Endothelial cell of umbilical vein (primary cell): Measurements from ENCODE around the gene ZNF526. TPM values are rescaled to one million over a fixed set of nuclear protein-coding genes. Genes with fewer than 3 reads are reported as not detected.

Experiments
- BruUV-seq: library from RNA; stranded (reverse); fragments of 400-500 nt; replicated peaks from 2 replicates; lab custom pipeline; 2021; lab: Mats Ljungman, UMichigan
- CTCF ChIA-PET: fragments of 300-600, 350-600 bp; sonication (Branson Sonifier 250); formaldehyde crosslinking; loops from one replicate; lab custom pipeline; 2021; ENCODE audit warnings: antibody characterized with exemption, inconsistent platforms; lab: Charles Lee
- POLR2A ChIA-PET: fragments of 300-600, 350-600 bp; sonication (Branson Sonifier 250); formaldehyde crosslinking; loops from one replicate; lab custom pipeline; 2021; ENCODE audit warnings: antibody characterized with exemption, inconsistent platforms; lab: Charles Lee
- DNase-seq: peaks from one replicate; pipeline ENCODE4 v3.0.0-alpha.2; 2011; ENCODE audit warnings: low read depth, low spot score
- FAIRE-seq: peaks from 2 replicates; lab custom pipeline; 2011; peaks lifted over from hg19 to GRCh38; lab: Jason Lieb, UNC
- H2AFZ ChIP-seq: 2 replicates; pipeline ENCODE4 v1.6.0; 2012; ENCODE audit warnings: low read depth, low read length, control low read depth, inconsistent platforms
- H3K27ac ChIP-seq: 2 replicates; pipeline ENCODE4 v1.5.1; 2011; ENCODE audit warnings: low read depth, mild to moderate bottlenecking, control low read depth, low read length, moderate library complexity; ENCODE audit not compliant: insufficient read depth
- H3K27me3 ChIP-seq, 2 experiments: 2 replicates each; pipeline versions ENCODE4 v1.6.0 to v1.6.1; 2011; ENCODE audit warnings: low read length in 2 of 2, mixed read lengths in 1 of 2; ENCODE audit not compliant: control insufficient read depth in 2 of 2, insufficient read depth in 2 of 2
- H3K36me3 ChIP-seq, 2 experiments: 2 replicates in 1 of 2; 3 replicates in 1 of 2; pipeline ENCODE4 v1.5.1; 2011; ENCODE audit warnings: low read length in 2 of 2, mild to moderate bottlenecking in 1 of 2, moderate library complexity in 1 of 2; ENCODE audit not compliant: control insufficient read depth in 2 of 2, insufficient read depth in 2 of 2; ENCODE audit errors: extremely low read depth in 1 of 2
- H3K4me1 ChIP-seq: 3 replicates; pipeline ENCODE4 v1.5.1; 2011; ENCODE audit warnings: mild to moderate bottlenecking, low read length; ENCODE audit not compliant: control insufficient read depth, insufficient read depth; ENCODE audit errors: extremely low read depth
- H3K4me2 ChIP-seq: 2 replicates; pipeline ENCODE4 v1.6.1; 2011; ENCODE audit warnings: low read length, control low read depth, mixed read lengths; ENCODE audit not compliant: insufficient read depth
- H3K4me3 ChIP-seq, 3 experiments: fragments of 200-600 bp in 1 of 3; sonication (generic), shearing (Covaris generic) in 1 of 3; replicated peaks in 1 of 3; 2 replicates each; pipeline ENCODE4 v1.5.1; 2011 to 2016; ENCODE audit warnings: control low read depth in 3 of 3, low read length in 3 of 3, mild to moderate bottlenecking in 2 of 3, inconsistent platforms in 1 of 3, low read depth in 1 of 3, moderate library complexity in 1 of 3; ENCODE audit not compliant: insufficient read depth in 1 of 3
- H3K79me2 ChIP-seq: 2 replicates; pipeline ENCODE4 v1.6.0; 2012; ENCODE audit warnings: low read length, inconsistent platforms; ENCODE audit not compliant: control insufficient read depth, insufficient read depth
- H3K9ac ChIP-seq: replicated peaks from 2 replicates; pipeline ENCODE3; 2011; ENCODE audit warnings: low read length, control low read depth; ENCODE audit not compliant: insufficient read depth; ENCODE audit errors: extremely low read depth
- H3K9me1 ChIP-seq: replicated peaks from 3 replicates; pipeline ENCODE4 v1.6.0; 2011; ENCODE audit warnings: mild to moderate bottlenecking, low read length; ENCODE audit not compliant: control insufficient read depth, insufficient read depth; ENCODE audit errors: extremely low read depth
- H3K9me3 ChIP-seq: replicated peaks from 2 replicates; pipeline ENCODE4 v1.5.1; 2012; ENCODE audit warnings: low read length, inconsistent platforms; ENCODE audit not compliant: control insufficient read depth, insufficient read depth
- H4K20me1 ChIP-seq: replicated peaks from 2 replicates; pipeline ENCODE3; 2011; ENCODE audit warnings: mild to moderate bottlenecking, low read length; ENCODE audit not compliant: control insufficient read depth, insufficient read depth; ENCODE audit errors: extremely low read depth
- FOS ChIP-seq: IDR thresholded peaks from 2 replicates; pipeline ENCODE4 v1.6.1; 2011; ENCODE audit warnings: mild to moderate bottlenecking, low read length, moderate library complexity, borderline replicate concordance; ENCODE audit not compliant: insufficient read depth
- JUN ChIP-seq: IDR thresholded peaks from 2 replicates; pipeline ENCODE4 v1.6.1; 2011; ENCODE audit warnings: borderline replicate concordance, low read depth; ENCODE audit not compliant: insufficient read length, insufficient read depth
- POLR2A ChIP-seq: IDR thresholded peaks from 2 replicates; pipeline ENCODE4 v1.6.1; 2012; ENCODE audit warnings: low read depth, mild to moderate bottlenecking, control low read depth, low read length
- POLR2AphosphoS5 ChIP-seq: IDR thresholded peaks from 2 replicates; pipeline ENCODE4 v1.6.1; 2012; ENCODE audit warnings: low read depth, mild to moderate bottlenecking, control low read depth, low read length, moderate library complexity; ENCODE audit not compliant: insufficient read depth
- dilution Hi-C: fragments of 300-500 bp; cut with MboI; formaldehyde crosslinking; loops from one replicate; pipeline ENCODE4 v1.15.0; 2019; ENCODE audit warnings: low sequenced_read_pairs; ENCODE audit not compliant: extremely low pct_ligation_motif_present
- intact Hi-C: fragments of 100-400 bp; cut with micrococcal nuclease; formaldehyde crosslinking; loops from one replicate; pipeline ENCODE4 v1.10.0; 2022
- polyA plus RNA-seq, 4 experiments: library from polyadenylated mRNA; depleted of rRNA in 3 of 4; stranded (reverse) in 3 of 4; unstranded in 1 of 4; fragments of >200 nt; gene quantifications; 2 replicates each; pipeline versions ENCODE4 v1.2.1 to v1.2.3, GENCODE V29; 2011 to 2012; ENCODE audit warnings: missing spikeins in 1 of 4
- total RNA-seq: library from RNA; stranded (reverse); gene quantifications from 2 replicates; pipeline ENCODE4 v1.2.3, GENCODE V29; 2021
- TF ChIP-seq, protein P1 (sequence below), 2 donors: IDR thresholded peaks; 1 replicate in 1 of 2; 2 replicates in 1 of 2; pipeline ENCODE4 v1.5.1; 2011; ENCODE audit warnings: low read length in 2 of 2, mild to moderate bottlenecking in 2 of 2, moderate library complexity in 2 of 2, control low read depth in 1 of 2, inconsistent platforms in 1 of 2, low read depth in 1 of 2; ENCODE audit not compliant: insufficient read depth in 1 of 2; ENCODE audit errors: extremely low read depth in 1 of 2
- TF ChIP-seq, protein P2 (sequence below): IDR thresholded peaks from 2 replicates; pipeline ENCODE4 v1.6.1; 2011; ENCODE audit not compliant: insufficient read depth, insufficient read length

The ZNF526 gene
- total and polyA plus RNA-seq, 2 donors (not counting 3 experiments of a cell fraction or from before 2014, with no cell fraction given) = 6.5 to 13.3 TPM

DNA sequence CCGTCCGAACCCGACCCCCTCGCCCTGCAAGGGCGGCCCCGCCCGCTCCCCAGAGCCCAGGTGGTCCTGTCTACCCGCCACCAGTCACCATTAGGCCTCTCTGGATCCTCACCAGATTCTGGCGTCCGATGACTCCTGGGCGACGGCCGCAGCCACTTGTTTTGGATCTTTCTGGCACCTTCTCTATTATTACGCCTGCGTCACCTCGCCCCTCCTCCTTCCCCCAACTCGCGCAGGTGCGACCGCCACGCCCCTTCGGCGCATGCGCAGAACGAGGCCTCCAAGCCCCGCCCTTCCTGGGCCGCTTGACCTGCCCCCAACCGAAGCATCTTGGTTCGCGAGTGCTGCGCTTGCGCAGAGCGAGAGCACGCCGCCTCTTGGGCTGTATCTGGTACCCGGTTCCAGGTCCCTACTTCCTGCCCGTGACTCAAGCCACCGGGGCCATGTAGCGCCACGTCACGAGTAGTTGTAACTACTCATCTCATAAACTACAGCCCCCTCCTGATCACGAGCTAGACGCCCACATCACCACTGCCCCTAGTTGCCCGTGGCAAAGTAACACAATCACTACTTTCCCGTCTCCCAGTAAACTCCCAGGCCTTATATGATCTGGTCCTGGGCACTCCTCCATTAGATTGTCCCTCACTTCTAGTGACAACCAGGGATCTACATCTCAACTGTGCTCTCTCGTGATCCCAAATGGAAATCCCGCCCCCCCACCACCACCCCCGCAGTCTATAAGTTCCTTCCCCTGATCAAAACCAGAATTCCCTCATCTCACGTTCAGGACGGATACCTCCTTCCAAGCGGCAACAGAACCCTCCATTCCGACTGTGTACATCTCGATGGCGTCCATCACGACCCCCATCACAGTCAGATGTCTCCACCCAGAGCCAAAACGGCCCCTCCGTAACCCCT is 2.3 kb upstream of the ZNF526 start, which contains the start of gene DEDD2:
Gene DEDD2 (minus strand): TSS at position 158 of the 918 bp plus-strand sequence. CDS start 670 bp downstream, outside the sequence.
- no peaks in the 10 kb centered on the region for H3K9me1 ChIP-seq
- peak within 1 kb of the TSS; percentile 80 for H3K9ac ChIP-seq
- H3K36me3 ChIP-seq = peaks cover 0 to 5% of the 10 kb centered on the region in 2 experiments
- H3K9me3 ChIP-seq = no peaks in the 10 kb centered on the region
- H3K79me2 ChIP-seq = peaks cover 39% of the 10 kb centered on the region
- dilution Hi-C loops (no loop called here), intact Hi-C loops (loop anchor here (1.0 to 2.0 kb wide), 3 partner anchors 63 to 108 kb away; partner anchors contain the start of genes MEGF8, PAFAH1B3 and PRR19)
- H3K27ac ChIP-seq = peak within 1 kb of the TSS; percentile 90
- no peaks in the 10 kb centered on the region for H4K20me1 ChIP-seq
- ChIA-PET POLR2A (no interaction called here), CTCF (interaction anchor here (0.8 to 2.0 kb wide), 5 partner anchors 12 to 104 kb away, joined by 3 to 9 read pairs (median 3); no protein-coding TSS in a partner anchor)
- no peaks in the 10 kb centered on the region for H3K27me3 ChIP-seq
- H3K4me2 ChIP-seq = peak within 1 kb of the TSS; percentile 51
- FAIRE-seq (peak; percentile 98), DNase-seq (peak; percentile 96)
- TSS peak; percentile 55 for BruUV-seq
- TF ChIP-seq, protein P1, sequence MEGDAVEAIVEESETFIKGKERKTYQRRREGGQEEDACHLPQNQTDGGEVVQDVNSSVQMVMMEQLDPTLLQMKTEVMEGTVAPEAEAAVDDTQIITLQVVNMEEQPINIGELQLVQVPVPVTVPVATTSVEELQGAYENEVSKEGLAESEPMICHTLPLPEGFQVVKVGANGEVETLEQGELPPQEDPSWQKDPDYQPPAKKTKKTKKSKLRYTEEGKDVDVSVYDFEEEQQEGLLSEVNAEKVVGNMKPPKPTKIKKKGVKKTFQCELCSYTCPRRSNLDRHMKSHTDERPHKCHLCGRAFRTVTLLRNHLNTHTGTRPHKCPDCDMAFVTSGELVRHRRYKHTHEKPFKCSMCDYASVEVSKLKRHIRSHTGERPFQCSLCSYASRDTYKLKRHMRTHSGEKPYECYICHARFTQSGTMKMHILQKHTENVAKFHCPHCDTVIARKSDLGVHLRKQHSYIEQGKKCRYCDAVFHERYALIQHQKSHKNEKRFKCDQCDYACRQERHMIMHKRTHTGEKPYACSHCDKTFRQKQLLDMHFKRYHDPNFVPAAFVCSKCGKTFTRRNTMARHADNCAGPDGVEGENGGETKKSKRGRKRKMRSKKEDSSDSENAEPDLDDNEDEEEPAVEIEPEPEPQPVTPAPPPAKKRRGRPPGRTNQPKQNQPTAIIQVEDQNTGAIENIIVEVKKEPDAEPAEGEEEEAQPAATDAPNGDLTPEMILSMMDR (IDR thresholded peaks at IDR 0.05; ENCODE audit: extremely low read depth in 1 of 2, insufficient read depth in 1 of 2, low read depth in 1 of 2, low read length in 2 of 2) = no peak
- no peak for TF ChIP-seq POLR2AphosphoS5
- TF ChIP-seq FOS = no peak
- peak; percentile 71 for TF ChIP-seq POLR2A
- peak; percentile 41 for TF ChIP-seq JUN
- TF ChIP-seq, protein P2, sequence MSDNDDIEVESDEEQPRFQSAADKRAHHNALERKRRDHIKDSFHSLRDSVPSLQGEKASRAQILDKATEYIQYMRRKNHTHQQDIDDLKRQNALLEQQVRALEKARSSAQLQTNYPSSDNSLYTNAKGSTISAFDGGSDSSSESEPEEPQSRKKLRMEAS = peak; percentile 34
- H3K4me1 ChIP-seq = peaks cover 24% of the 10 kb centered on the region
- H2AFZ ChIP-seq = peak within 1 kb of the TSS; percentile 89
- H3K4me3 ChIP-seq = peak within 1 kb of the TSS; percentile 64 to 81 (median 71)
